ENCODE measurements around the gene HGFAC.
A peak's percentile ranks its signal among the peaks of the same experiment; 100 is the strongest.

The HGFAC gene

DNA sequence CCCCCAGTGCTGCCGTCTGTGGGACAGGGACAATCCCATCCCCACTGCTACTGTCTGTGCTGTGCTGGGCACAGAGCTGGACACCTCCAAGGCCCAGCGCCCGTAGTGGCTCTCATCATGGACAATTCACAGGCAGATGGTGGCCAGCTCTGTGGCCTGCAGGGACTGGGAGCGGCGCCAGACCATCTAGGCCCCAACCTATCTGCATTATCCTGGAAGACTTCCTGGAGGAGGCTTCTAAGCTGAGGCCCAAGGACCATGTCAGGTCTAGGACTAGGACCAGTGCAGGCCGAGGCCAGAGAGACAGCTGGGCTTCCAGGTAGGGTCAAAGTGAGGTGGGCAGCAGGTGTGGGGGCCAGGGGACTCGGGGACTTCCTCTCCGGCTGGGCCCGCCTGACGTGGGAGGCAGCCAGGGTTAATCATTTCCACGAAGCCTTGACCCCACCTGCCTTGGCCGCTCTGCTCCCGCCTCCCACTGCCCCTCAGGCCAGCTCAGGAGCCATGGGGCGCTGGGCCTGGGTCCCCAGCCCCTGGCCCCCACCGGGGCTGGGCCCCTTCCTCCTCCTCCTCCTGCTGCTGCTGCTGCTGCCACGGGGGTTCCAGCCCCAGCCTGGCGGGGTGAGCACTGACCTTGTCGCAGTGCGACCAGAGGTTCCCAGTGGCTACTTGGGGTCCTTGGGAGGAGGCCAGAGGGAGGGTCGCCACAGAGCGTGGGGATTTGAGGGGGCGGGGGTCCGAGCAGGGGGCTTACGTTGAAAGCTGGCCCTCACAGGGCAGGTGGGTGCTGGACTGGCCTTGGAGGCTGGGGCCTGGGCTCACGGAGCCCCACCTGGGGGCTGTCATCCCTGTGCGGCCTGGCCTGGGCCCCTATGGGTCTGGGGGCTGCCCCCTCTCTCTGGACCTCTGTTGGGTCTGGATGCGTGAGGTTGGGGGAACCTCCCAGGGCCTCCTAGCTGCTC lies at the start of gene HGFAC:
Gene HGFAC, plus strand, starts transcription at position 468 of the 959 bp plus-strand sequence. Its CDS starts 34 bp downstream, at position 502.
- DNase-seq (ENCODE audit: low read depth in 2 of 2), result no peak

DNA sequence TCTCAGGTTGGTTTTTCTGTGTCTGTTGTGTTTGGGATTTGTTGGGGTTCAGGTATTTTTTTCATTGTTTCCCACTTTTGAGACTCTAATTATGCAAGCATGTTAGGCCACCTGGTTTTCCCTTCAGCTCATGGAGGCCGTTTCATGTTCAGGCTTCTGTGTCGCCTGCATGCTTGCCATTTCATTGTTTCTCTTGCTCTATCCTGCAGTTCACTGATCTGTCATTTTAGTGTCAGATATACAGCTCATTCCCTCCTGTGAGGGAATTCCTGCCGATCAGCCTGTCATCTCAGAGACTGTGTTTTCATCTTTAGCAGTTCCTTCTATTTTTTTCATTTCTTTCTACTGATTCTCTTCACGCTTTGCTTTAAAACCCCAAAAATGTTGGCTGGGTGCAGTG lies 49.4 kb upstream of the HGFAC start:
- no peak for DNase-seq (ENCODE audit: low read depth in 2 of 2)

DNA sequence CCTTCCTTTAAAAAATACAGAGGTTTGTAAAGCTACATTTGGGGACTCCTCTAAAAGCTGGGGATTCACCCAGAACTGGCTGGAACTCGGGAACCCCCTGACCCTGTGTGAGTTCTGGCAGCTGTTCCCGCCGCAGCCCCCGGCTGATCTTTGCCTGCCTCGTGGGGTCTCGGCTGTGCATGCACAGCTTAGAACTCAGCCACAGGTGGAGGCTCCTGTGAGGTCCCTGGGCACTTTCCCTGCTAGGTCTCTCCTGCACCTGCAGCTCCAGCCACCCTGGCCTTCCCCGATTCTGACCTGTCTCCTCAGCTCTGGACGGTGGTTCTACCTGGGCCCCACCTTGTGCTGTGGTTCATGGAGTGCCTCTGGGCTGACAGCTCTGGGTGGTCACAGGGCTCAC lies 48.6 kb upstream of the HGFAC start:
- no peak for DNase-seq (ENCODE audit: low read depth in 2 of 2)

DNA sequence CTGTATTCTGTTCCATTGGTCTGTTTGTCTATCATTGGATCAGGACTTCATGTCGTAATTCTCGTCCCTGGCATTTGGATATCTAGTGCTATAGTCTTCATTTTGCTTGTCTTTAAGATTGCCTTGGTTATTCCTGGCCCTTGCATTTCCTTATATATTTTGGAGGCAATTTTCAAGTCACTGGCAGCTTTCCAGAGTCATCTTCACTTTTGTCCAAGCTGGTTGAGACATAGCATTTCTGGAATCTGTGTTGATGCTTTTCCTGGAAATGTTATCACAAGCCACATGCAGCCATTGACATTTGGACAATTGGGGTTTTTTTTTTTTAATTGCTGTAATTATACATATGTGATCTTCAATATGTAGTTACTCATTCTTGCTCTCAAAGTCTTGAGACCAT lies 45.2 kb upstream of the HGFAC start:
- no peak for DNase-seq (ENCODE audit: low read depth in 2 of 2)

DNA sequence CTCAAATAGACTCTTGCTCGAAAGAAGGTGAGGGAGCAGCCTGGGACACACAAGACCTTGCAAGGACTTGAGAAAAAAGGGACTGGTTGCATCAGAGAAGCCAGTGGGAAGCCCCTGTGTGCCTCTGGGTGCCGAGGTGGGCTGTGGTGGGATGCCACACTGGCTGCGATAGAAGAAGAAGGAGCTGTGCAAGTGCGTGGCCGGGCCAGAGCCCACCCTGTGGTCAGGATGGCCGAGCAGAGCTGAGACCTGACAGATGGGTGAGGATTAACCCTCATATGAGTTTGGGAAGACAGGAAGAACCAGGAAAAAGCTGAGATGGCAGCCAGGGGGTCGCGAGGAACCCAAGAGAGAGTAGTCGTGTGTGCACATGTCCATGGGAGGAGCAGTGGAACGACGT lies 44.6 kb upstream of the HGFAC start:
- DNase-seq (ENCODE audit: low read depth in 2 of 2), result no peak

DNA sequence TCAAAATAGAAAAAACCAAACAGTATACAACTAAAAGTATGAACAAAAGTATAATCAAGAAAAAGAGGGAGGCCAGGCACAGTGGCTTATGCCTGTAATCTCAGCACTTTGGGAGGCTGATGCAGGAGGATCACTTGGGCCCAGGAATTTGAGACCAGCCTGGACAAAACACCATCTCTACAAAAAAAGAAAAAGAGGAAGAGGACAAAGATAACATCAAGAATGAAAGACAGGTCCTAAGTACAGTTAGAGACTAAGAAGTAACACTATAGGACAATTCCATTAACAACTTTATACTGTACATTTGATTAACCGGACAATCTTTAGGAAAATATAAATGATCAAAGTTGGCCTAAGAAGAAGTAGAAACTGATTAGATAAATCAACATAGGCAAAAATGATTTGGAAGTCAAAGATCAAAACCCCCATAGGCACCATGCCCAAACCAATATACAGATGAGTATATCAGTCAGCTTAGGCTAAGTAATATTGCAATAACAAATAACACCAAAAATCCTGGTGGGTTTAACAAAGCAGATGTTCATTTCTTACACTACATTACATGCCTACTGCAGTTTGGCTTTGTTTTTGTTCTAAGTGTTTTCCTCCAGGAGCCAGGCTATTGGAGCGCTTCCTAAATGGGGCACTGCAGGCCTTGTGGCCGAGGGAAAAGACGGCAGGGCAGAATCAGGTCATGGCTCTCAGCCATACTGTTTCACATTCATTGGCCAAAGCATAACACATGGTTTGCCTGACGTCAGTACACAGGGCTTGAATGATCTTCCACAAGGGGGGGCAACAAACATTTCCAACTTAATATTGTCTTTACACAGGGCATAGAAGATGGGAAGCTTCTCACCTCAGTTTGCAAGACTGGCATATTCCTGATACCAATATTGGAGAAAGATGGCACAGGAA lies 42.2 kb upstream of the HGFAC start:
- no peak for DNase-seq (ENCODE audit: low read depth in 2 of 2)

DNA sequence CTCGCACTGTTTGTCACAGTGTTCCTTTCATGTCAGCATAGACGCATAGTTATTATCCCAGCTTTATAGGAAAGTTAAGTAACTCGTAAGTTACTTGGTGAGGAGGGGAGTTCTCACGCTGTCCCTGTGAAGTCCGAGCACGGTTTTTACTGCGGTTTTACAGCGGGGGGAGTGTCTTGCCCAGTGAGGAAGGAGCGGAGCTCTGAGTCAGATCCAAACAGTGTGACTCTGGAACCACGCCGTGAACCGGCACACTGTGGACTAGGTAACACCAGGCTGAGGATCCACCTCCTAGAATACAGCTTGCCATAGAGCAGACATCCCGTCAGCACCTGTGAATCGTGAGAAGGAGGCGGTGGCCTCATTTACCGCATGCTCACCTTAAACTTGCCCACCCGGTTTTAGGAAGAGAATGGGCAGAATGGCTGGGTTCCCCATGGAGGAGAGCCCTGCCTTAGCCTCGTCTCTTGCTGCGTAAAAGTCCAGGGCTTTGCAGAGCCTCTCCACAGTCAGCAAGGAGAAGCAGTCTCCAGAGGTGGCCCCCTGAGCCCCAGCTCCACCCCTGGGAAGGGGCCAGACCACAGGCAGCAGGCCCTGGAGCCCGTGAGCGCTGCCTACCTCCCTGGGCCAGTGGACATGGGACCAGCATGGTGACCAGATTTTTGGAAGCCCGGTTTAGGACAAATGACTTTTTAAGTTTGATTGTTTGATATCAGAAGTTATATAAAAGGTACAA lies 40.2 kb upstream of the HGFAC start:
- no peak for DNase-seq (ENCODE audit: low read depth in 2 of 2)

DNA sequence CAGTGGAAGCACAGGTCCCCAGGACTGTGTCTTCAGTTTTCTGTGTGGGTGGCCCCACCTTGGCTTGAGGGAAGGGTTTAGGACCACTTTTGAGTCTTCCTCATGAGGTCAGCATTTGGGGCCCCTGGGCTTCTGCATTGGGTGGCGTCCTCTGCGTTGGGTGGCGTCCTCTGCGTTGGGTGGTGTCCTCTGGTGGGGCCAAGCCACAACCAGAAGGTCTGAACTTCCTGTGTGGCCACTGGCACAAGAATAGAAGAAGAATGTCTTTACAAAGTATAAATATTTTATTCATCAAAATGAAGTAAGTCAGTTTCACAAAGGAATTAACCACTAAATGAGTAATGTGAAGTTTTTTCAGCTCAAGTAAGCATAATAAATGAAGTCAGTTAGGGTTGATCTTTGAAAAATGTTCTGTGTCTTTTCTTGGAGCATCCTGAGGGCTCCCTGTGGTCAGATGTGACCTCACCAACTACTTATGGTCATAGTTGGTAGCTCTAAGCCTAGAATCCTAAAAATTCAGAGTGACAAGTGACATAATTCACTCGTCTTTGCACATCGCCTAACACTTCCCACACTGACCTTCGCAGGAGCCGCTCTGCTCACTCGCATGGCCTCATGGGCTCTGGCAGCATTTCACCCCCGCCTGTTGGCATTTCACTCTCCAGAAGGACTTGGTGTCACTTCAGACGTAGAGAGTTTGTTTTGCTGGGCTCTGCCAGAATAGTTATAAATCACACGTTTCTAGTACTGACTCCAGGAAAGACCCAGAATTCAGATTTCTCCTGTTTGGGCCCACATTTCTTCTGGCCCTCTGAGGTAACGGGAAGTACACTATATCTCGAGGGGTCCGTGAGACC lies 39.0 kb upstream of the HGFAC start:
- DNase-seq (ENCODE audit: low read depth in 2 of 2), result peak; percentile 24 to 32

DNA sequence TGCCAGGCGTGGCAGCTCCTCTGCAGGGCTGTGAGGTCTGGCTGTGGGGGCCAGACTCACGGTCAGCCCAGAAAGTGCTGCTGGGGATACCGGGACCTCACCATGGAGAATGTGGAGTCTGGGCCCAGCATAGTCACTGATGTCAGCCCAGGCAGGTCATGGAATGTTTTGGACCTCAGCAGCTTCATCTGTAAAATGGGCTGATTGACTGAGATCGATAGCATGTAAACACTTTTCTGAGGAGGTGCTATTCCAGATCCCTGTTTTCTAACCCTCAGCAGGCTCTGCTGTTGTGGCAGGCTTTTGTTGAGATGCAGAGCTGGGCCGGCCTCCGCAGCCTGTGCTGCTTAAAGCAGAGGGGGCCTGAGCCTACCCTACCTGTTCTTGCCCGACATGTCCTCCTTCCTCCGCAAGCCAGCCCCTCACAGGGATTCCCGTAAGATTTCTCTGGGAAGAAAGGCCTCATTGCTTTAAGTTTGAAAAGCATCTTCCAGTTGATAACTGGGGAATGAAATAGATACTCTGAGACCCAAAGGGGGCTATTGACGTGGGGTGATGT lies 38.3 kb upstream of the HGFAC start:
- DNase-seq (ENCODE audit: low read depth in 2 of 2), result no peak

DNA sequence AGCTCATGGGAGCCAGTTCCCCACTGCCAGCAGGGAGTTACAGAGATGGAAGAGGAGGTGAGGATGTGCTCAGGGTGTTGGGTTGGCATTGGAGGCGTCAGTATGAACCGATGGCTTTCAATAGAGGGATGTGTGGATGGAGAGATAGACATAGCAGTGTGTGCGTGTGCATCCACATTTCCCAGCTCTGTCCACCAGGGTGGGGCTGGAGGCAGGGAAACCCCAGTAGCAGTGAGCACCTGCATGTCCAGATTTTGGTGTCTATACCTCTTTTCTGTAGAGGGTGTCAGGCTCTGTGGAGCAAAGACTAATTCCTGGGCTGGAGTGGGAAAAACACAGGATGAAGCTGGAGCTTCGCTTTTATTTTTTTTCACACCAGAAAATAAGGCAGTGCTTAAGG lies 37.2 kb upstream of the HGFAC start:
- no peak for DNase-seq (ENCODE audit: low read depth in 2 of 2)

DNA sequence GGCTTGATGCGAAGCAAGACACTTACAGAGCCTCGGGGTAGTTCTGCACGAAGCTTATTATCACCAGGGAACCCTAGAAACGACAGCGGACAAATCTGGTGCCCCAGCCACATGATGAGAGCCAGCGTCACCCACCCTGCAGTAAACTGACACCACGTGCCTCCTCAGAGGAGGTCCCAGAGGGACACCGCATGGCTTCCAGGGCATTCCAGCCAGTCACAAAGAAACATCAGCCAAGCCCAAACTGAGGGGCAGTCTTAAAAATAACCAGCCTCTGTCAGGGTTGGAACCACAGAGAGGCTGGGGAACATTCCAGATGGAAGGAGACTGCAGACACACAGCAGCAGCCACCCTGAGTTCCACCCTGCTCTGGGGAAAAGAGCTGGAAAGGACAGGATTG lies 36.6 kb upstream of the HGFAC start:
- no peak for DNase-seq (ENCODE audit: low read depth in 2 of 2)

DNA sequence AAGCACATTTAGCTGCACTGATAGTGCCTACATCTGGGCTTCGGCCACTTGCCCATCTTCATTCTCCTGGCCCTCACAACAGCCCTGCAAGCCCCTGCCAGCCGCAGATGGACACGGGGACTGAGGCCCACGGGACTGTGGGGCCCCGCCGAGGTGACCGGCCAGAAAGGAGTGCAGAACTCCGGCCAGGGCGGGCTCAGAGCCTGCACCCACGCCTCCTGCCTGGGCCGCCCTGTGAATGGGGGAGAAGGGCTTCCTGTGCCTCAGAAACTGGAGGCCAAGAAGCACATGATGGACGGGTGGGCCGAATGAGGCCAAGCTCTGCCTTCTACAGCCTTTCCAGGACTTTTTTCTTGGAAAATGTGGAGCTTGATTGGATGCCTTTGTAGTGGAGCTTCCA lies 35.7 kb upstream of the HGFAC start:
- no peak for DNase-seq (ENCODE audit: low read depth in 2 of 2)

DNA sequence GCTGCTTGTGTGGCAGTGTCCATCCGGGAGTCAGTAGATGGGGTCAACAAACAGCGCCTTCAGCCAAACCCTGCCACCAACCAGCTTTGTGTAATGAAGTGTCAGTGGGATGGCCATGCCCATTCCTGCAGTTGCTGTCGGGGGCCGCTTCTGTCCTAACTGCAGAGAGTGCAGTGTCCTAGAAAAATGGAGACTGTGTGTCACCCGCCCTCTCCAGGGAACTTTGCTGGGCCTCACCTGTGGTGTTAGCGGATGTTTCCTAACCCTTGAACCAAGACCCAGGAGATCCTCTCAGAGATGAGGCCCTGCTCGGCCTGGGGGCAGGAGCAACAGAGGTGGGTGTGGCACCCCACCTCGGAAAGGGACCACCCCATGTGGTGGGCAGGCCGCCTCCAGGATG lies 35.3 kb upstream of the HGFAC start:
- no peak for DNase-seq (ENCODE audit: low read depth in 2 of 2)

DNA sequence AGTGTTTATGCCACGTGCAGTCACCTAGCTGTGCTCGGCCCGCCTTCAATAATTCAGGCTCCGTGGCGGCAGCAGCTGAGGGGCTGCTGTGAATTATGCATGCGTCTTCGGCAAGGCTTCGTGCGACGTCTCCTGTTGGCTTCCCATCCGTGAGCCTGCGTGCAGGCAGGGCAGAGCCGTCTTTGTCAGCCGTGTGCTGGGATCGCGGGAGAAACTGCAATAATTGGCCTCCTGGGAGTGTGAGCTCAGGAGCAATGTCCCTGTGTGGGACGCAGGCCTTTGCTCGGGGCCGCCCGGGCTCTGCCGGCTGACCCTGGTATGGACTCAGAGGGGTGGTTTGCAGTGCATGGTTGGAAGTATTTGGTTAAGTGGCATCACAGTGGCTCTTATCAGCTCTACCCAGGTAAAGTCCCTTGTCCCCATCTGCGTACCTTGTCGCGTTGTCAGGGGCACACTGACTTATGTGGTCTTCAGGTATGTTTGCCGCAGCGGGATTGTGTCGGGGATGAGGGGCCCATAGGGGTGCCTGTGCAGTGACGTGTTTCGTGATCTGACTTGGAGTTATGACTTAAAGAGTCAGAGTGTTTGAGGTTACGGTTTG lies 34.5 kb upstream of the HGFAC start:
- no peak for DNase-seq (ENCODE audit: low read depth in 2 of 2)

DNA sequence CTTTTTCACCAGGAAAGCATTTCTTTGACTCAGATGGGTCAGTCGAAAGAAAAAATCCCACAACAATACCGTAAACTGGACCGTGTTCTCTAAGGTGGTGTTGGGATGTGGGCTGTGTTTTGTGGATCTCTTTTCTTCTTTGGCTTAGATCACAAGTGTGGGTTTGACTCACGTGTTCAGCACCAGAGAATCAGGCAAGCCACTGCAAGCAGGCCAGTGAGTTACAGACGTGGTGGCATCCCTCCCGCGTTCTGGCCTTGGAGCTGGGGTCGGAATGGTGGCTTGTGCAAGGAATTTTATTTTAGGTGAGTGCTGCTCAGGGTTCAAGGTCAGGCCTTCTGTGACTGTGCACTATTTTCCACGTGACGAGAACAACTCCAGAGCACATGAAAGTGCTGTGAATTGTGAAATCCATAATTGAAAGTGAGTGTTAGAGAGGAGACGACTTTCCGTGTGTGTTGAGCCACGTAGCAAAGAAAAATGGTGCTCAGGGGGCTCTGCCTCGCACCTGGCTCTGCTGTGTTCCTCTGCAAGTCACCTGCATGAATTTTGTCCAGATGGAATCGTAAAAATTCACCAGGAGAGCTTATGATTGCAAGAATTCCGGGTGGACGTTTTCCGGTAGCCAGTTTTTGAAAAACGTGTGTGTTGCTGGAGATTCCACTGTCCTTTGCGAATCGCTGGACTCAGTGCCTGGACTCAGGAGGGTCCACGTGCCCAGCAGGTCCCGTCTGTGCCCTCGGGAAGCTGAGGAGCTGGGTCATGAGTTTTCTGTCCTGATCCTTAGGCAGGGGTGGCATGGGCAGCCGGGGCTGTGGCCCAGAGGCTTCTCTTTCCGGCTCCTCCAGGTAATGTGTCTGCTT lies 33.6 kb upstream of the HGFAC start:
- no peak for DNase-seq (ENCODE audit: low read depth in 2 of 2)

DNA sequence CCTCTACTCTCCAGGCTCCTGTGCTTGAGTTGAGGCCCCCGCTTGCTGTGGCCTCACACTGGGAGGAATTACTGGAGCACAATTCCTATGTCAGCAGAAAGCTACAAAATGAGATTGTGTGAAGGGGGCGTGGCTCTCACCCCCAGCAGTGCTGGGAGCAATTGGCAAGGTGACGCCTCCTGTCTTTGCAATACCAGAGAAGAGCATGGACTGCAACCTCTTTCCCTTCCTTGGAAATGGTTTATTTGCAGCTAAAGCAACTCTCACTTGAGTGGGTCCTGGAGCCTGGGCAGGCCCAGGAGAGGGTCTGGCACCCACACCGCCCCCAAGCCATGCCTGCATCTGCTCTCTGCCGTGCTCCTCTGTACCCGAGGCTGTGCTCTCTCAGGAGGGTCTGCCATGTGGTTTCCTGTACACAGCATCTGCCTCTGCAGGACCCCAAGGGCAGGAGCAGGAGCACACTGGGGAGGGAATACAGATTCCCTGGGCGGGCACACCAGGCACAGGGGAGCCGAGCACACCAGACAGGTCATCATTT lies 32.9 kb upstream of the HGFAC start:
- no peak for DNase-seq (ENCODE audit: low read depth in 2 of 2)

DNA sequence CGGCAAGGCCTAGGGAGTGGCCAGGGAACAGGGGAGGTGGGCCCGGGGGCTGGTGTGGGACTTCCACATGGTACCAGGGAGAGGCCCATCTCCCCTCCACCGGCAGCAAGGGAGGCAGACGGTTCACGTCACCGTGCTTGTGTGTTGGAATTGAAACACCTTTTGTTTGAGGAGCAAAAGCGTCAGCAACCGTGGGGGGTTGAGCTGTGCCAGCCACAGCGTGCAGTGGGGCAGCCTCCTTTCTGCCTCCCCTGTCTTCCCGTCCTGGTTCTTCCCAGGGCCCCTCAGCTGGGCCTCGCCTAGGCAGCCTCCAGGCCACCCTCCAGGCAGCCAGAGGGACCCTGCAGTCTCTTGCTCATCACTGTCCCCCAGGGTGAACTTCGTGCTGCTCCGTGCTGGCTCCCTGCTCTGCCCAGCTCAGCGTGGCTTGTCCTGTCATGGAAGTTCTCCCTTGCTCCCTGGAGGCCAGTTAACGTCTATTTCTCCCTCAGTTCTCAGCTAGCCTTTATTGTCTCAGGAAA lies 32.1 kb upstream of the HGFAC start:
- DNase-seq (ENCODE audit: low read depth in 2 of 2), result no peak

DNA sequence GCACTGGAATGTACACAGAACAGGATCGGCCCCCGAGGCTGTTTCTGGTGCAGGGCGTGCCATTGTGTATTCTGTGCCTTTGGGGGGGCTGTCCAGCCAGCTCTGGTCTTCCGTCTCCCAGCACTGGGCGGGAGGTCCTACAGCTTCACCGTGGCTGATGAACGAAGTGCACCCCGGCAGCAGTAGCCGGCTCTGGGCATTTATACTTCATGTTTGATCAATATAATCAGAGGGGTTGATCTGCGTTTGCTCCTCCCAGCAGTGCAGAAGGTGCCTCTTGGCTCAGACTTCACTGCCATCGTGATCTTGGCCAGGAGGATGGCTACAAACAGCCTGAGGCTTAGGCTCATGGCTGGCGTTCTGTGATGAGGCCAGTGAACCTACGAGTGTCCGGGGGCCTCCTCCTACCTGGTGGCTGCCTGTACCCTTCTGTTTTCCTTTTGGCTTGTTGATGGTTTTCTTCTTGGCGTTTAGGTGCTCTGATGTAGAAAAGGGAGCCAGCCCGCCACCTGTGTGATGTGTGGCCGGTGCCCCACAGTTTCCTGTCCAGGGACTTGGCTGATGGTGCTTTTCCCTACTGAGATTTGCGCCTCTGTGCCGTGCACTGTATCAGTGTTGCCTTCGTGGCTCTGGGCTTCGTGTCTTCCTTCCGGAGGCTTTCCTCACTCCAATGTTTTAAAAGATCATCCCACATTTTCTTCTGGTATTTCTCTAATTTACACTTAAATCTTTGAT lies 31.2 kb upstream of the HGFAC start:
- no peak for DNase-seq (ENCODE audit: low read depth in 2 of 2)
